Osteocyte (in vitro differentiated cells): ENCODE data around the gene CCDC187. TPM values are rescaled to one million over a fixed set of nuclear protein-coding genes. Genes with fewer than 3 reads are reported as not detected.

Experiments
- DNase-seq: peaks from one replicate; pipeline ENCODE4 v3.0.0; 2021; ENCODE audit warnings: mixed read lengths; ENCODE audit not compliant: unreplicated experiment; ENCODE audit errors: extremely low spot score
- H3K27ac Mint-ChIP-seq: one replicate; pipeline ENCODE4 v1.8.0; 2021; ENCODE audit warnings: mild to moderate bottlenecking, mixed read lengths; ENCODE audit not compliant: unreplicated experiment
- H3K27me3 Mint-ChIP-seq: one replicate; pipeline ENCODE4 v1.8.0; 2021; ENCODE audit warnings: mixed read lengths; ENCODE audit not compliant: unreplicated experiment
- H3K36me3 Mint-ChIP-seq: one replicate; pipeline ENCODE4 v1.8.0; 2021; ENCODE audit warnings: mixed read lengths; ENCODE audit not compliant: unreplicated experiment
- H3K4me1 Mint-ChIP-seq: one replicate; pipeline ENCODE4 v1.8.0; 2021; ENCODE audit warnings: mixed read lengths; ENCODE audit not compliant: unreplicated experiment
- H3K4me3 Mint-ChIP-seq: one replicate; pipeline ENCODE4 v1.8.0; 2021; ENCODE audit warnings: mild to moderate bottlenecking, moderate library complexity, mixed read lengths; ENCODE audit not compliant: unreplicated experiment
- H3K9me3 Mint-ChIP-seq: one replicate; pipeline ENCODE4 v1.8.0; 2021; ENCODE audit warnings: mixed read lengths; ENCODE audit not compliant: unreplicated experiment
- CTCF ChIP-seq: fragments of 200-600 bp; sonication (generic); IDR thresholded peaks from 2 replicates; pipeline ENCODE4 v1.5.0; 2021; ENCODE audit warnings: antibody characterized with exemption, mild to moderate bottlenecking, moderate library complexity
- total RNA-seq: library from RNA; stranded (reverse); gene quantifications from 2 replicates; pipeline ENCODE4 v1.2.1, GENCODE V29; 2021

CCDC187 gene
- total RNA-seq, 1 donor from 2014 or later: not detected

GRCh38 chr9:136339173-136339957 lies 35.5 kb upstream of the CCDC187 start:
- H3K27ac Mint-ChIP-seq: no peak overlapping the region
- no peaks in the 10 kb centered on the region for H3K36me3 Mint-ChIP-seq
- peak; percentile 91 for DNase-seq
- no peaks in the 10 kb centered on the region for H3K27me3 Mint-ChIP-seq
- H3K9me3 Mint-ChIP-seq: no peaks in the 10 kb centered on the region
- peak; percentile 92 for TF ChIP-seq CTCF
- peaks cover 16% of the 10 kb centered on the region for H3K4me1 Mint-ChIP-seq
- no peak overlapping the region for H3K4me3 Mint-ChIP-seq

- Mint-ChIP-seq H3K9me3 (no peaks in the 10 kb centered on the region), H3K36me3 (no peaks in the 10 kb centered on the region), H3K4me3 (no peak overlapping the region), H3K27ac (no peak overlapping the region), H3K27me3 (no peaks in the 10 kb centered on the region), H3K4me1 (peaks cover 16% of the 10 kb centered on the region)
- DNase-seq: no peak
- TF ChIP-seq CTCF: no peak
These were observed 34.6 kb upstream of the CCDC187 start for GRCh38 chr9:136338511-136338910.

DNA sequence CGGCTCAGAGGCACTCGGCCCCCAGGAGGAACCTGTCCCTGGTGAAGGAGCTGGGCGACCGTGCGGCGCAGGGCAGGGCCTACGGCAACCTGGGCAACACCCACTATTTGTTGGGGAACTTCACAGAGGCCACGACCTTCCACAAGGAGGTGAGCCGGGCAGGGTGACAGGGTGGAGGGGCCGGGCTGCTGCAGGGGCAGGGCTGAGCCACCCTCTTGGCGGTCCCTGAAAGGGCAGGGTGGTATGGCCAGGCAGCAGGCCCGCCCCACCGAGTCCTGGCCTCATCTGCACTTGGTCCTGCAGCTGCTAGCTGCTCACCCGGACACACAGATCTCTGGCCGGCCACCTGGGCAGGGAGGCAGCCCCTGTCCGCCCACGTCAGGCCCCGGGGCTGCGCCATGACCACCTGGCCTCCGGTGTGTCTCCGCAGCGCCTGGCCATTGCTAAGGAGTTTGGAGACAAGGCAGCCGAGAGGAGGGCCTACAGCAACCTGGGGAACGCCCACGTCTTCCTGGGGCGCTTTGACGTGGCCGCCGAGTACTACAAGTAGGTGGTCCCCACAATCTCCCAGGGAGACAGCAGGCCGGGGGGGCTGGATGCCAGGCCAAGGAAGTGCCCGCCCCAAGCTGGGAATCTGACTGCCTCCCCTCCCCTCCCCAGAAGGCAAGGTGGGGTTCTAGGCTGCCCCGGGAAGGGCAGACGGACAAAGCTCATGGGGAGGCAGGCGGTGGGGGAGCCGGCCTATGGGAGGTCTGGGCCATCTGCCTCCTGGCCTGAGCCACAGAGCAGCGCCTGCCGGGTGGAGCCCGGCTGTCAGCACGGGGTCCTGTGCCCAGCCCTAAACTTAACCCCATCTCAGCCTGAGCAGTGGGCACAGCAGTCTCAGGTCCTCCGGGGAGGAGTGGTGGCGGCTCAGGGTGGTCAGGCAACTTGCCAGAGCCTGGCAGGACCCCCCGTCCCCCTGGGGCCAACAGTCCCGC lies 33.8 kb upstream of the CCDC187 start:
- Mint-ChIP-seq H3K9me3 (no peaks in the 10 kb centered on the region), H3K4me3 (no peak overlapping the region), H3K36me3 (no peaks in the 10 kb centered on the region), H3K27ac (no peak overlapping the region), H3K4me1 (peaks cover 13% of the 10 kb centered on the region), H3K27me3 (no peaks in the 10 kb centered on the region)
- no peak for DNase-seq
- TF ChIP-seq CTCF: no peak

DNA sequence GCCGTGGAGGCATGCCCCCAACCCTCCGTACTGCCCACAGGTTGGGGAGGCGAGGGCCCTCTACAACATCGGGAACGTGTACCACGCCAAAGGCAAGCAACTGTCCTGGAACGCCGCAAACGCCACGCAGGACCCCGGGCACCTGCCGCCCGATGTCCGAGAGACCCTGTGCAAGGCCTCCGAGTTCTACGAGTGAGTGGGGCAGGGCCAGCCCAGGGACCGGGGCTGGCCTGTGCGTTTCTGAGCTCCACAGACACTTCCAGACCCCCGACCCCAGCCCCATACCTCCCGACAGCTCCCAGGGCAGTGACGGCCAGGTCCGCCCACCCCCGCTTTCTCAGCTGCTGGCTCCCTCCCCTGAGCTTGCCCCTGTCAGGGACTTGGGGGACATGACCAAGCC lies 33.0 kb upstream of the CCDC187 start:
- H3K27me3 Mint-ChIP-seq: no peaks in the 10 kb centered on the region
- H3K27ac Mint-ChIP-seq: no peak overlapping the region
- no peak for TF ChIP-seq CTCF
- no peaks in the 10 kb centered on the region for H3K9me3 Mint-ChIP-seq
- H3K4me3 Mint-ChIP-seq: no peak overlapping the region
- peaks cover 8% of the 10 kb centered on the region for H3K4me1 Mint-ChIP-seq
- DNase-seq: no peak
- H3K36me3 Mint-ChIP-seq: no peaks in the 10 kb centered on the region
